BLaER1 (cell line): ENCODE measurements around the gene PPP1R15B.

ENCODE experiments used
- H3K27ac ChIP-seq: shearing (Covaris generic); formaldehyde crosslinking; 2 replicates; pipeline ENCODE4 v1.8.1; 2022
- H3K27me3 ChIP-seq: shearing (Covaris generic); formaldehyde crosslinking; 2 replicates; pipeline ENCODE4 v1.8.1; 2022
- H3K36me3 ChIP-seq: shearing (Covaris generic); formaldehyde crosslinking; 2 replicates; pipeline ENCODE4 v1.8.1; 2022
- H3K4me1 ChIP-seq: shearing (Covaris generic); formaldehyde crosslinking; 2 replicates; pipeline ENCODE4 v1.8.1; 2022
- H3K4me2 ChIP-seq: shearing (Covaris generic); formaldehyde crosslinking; 2 replicates; pipeline ENCODE4 v1.8.1; 2022
- H3K4me3 ChIP-seq: shearing (Covaris generic); formaldehyde crosslinking; 2 replicates; pipeline ENCODE4 v1.8.1; 2022
- H3K9ac ChIP-seq: shearing (Covaris generic); formaldehyde crosslinking; 2 replicates; pipeline ENCODE4 v1.8.1; 2022
- H3K9me3 ChIP-seq: shearing (Covaris generic); formaldehyde crosslinking; 2 replicates; pipeline ENCODE4 v1.8.1; 2022
- H4K20me1 ChIP-seq: shearing (Covaris generic); formaldehyde crosslinking; 2 replicates; pipeline ENCODE4 v1.8.1; 2022
- Cebpa-rat ChIP-seq: shearing (Covaris generic); IDR thresholded peaks from 2 replicates; pipeline ENCODE4 v1.8.1; 2022

PPP1R15B gene

GRCh38 chr1:204402391-204402790 lies 9.2 kb downstream of the PPP1R15B start:
- Histone ChIP-seq H3K4me1 (peaks cover 22% of the 10 kb centered on the region), H3K27me3 (no peaks in the 10 kb centered on the region), H3K27ac (no peak overlapping the region), H3K36me3 (peaks cover 79% of the 10 kb centered on the region), H3K9ac (no peak overlapping the region), H3K9me3 (no peaks in the 10 kb centered on the region), H4K20me1 (peaks cover 93% of the 10 kb centered on the region), H3K4me3 (no peak overlapping the region), H3K4me2 (no peak overlapping the region)
- TF ChIP-seq Cebpa-rat = no peak

- peaks cover 86% of the 10 kb centered on the region for H3K36me3 ChIP-seq
- TF ChIP-seq Cebpa-rat = no peak
- H3K4me1 ChIP-seq = peaks cover 19% of the 10 kb centered on the region
These were observed 9.9 kb downstream of the PPP1R15B start for GRCh38 chr1:204401730-204402129.

GRCh38 chr1:204400882-204401510 lies 10.6 kb downstream of the PPP1R15B start:
- no peak overlapping the region for H3K27ac ChIP-seq
- H3K4me2 ChIP-seq = no peak overlapping the region
- H3K4me3 ChIP-seq = no peak overlapping the region
- H4K20me1 ChIP-seq = peaks cover 79% of the 10 kb centered on the region
- no peaks in the 10 kb centered on the region for H3K27me3 ChIP-seq
- no peak overlapping the region for H3K9ac ChIP-seq
- no peak for TF ChIP-seq Cebpa-rat
- peaks cover 91% of the 10 kb centered on the region for H3K36me3 ChIP-seq
- peaks cover 5% of the 10 kb centered on the region for H3K9me3 ChIP-seq
- peaks cover 12% of the 10 kb centered on the region for H3K4me1 ChIP-seq

More at GRCh38 chr1:204401730-204402129, 9.9 kb downstream of the PPP1R15B start:
- no peak overlapping the region for H3K27ac ChIP-seq
- peaks cover 87% of the 10 kb centered on the region for H4K20me1 ChIP-seq
- no peak overlapping the region for H3K4me3 ChIP-seq
- H3K9me3 ChIP-seq = no peaks in the 10 kb centered on the region
- no peak overlapping the region for H3K4me2 ChIP-seq
- H3K27me3 ChIP-seq = no peaks in the 10 kb centered on the region
- H3K9ac ChIP-seq = no peak overlapping the region

GRCh38 chr1:204398197-204399125 lies 13.2 kb downstream of the PPP1R15B start:
- Histone ChIP-seq H3K36me3 (peaks cover 68% of the 10 kb centered on the region), H3K9ac (no peak overlapping the region), H3K27me3 (no peaks in the 10 kb centered on the region), H3K4me3 (no peak overlapping the region), H4K20me1 (peaks cover 54% of the 10 kb centered on the region), H3K27ac (no peak overlapping the region), H3K4me2 (no peak overlapping the region), H3K9me3 (peaks cover 6% of the 10 kb centered on the region), H3K4me1 (no peaks in the 10 kb centered on the region)
- no peak for TF ChIP-seq Cebpa-rat

GRCh38 chr1:204396015-204396583 lies 15.5 kb downstream of the PPP1R15B start:
- no peak overlapping the region for H3K4me3 ChIP-seq
- H3K4me2 ChIP-seq = no peak overlapping the region
- no peaks in the 10 kb centered on the region for H3K27me3 ChIP-seq
- peaks cover 6% of the 10 kb centered on the region for H3K9me3 ChIP-seq
- no peaks in the 10 kb centered on the region for H3K4me1 ChIP-seq
- peaks cover 52% of the 10 kb centered on the region for H3K36me3 ChIP-seq
- no peak overlapping the region for H3K9ac ChIP-seq
- H4K20me1 ChIP-seq = peaks cover 30% of the 10 kb centered on the region
- H3K27ac ChIP-seq = no peak overlapping the region
- no peak for TF ChIP-seq Cebpa-rat

- TF ChIP-seq Cebpa-rat = no peak
These were observed 20.0 kb downstream of the PPP1R15B start for GRCh38 chr1:204391629-204392028.

GRCh38 chr1:204390751-204391466 lies 20.7 kb downstream of the PPP1R15B start:
- Histone ChIP-seq H3K9ac (no peak overlapping the region), H3K27me3 (no peaks in the 10 kb centered on the region), H3K4me3 (no peak overlapping the region), H3K27ac (no peak overlapping the region), H3K4me2 (no peak overlapping the region), H3K4me1 (no peaks in the 10 kb centered on the region), H4K20me1 (no peaks in the 10 kb centered on the region), H3K9me3 (peaks cover under 1% of the 10 kb centered on the region), H3K36me3 (peaks cover 2% of the 10 kb centered on the region; the same call in 1 of the 2 replicates)
- no peak for TF ChIP-seq Cebpa-rat

More at GRCh38 chr1:204391629-204392028, 20.0 kb downstream of the PPP1R15B start:
- no peak overlapping the region for H3K4me2 ChIP-seq
- no peaks in the 10 kb centered on the region for H4K20me1 ChIP-seq
- H3K4me1 ChIP-seq = no peaks in the 10 kb centered on the region
- H3K4me3 ChIP-seq = no peak overlapping the region
- H3K27me3 ChIP-seq = no peaks in the 10 kb centered on the region
- H3K36me3 ChIP-seq = peaks cover 9% of the 10 kb centered on the region
- H3K9ac ChIP-seq = no peak overlapping the region
- peaks cover 6% of the 10 kb centered on the region for H3K9me3 ChIP-seq
- H3K27ac ChIP-seq = no peak overlapping the region

- H3K36me3 ChIP-seq = no peaks in the 10 kb centered on the region
- H3K27ac ChIP-seq = no peak overlapping the region
- H3K4me1 ChIP-seq = peaks cover 11% of the 10 kb centered on the region
- no peaks in the 10 kb centered on the region for H3K9me3 ChIP-seq
- H3K4me2 ChIP-seq = no peak overlapping the region
- no peak for TF ChIP-seq Cebpa-rat
- H4K20me1 ChIP-seq = no peaks in the 10 kb centered on the region
- H3K4me3 ChIP-seq = no peak overlapping the region
- H3K27me3 ChIP-seq = no peaks in the 10 kb centered on the region
- H3K9ac ChIP-seq = no peak overlapping the region
These were observed 25.9 kb downstream of the PPP1R15B start for GRCh38 chr1:204385727-204386126.

- Histone ChIP-seq H3K4me1 (peaks cover 11% of the 10 kb centered on the region), H3K36me3 (no peaks in the 10 kb centered on the region), H3K9ac (no peak overlapping the region), H3K9me3 (no peaks in the 10 kb centered on the region), H3K27ac (no peak overlapping the region), H3K27me3 (peaks cover 8% of the 10 kb centered on the region), H3K4me3 (no peak overlapping the region), H4K20me1 (no peaks in the 10 kb centered on the region), H3K4me2 (no peak overlapping the region)
- no peak for TF ChIP-seq Cebpa-rat
These were observed 26.8 kb downstream of the PPP1R15B start for GRCh38 chr1:204384636-204385352.
